ENCODE measurements around the gene ADGRE2.

ADGRE2 gene

GRCh38 chr19:14731200-14731599 lies 47.2 kb downstream of the ADGRE2 start:
- DNase-seq = no peak

- DNase-seq = no peak
Measured at GRCh38 chr19:14728595-14728994, 49.8 kb downstream of the ADGRE2 start.

- DNase-seq = no peak
Measured at GRCh38 chr19:14722127-14722526, 56.2 kb downstream of the ADGRE2 start.

GRCh38 chr19:14719162-14719561 lies 59.2 kb downstream of the ADGRE2 start:
- no peak for DNase-seq

GRCh38 chr19:14718522-14719116 lies 59.7 kb downstream of the ADGRE2 start:
- DNase-seq = no peak

GRCh38 chr19:14715841-14716240 lies 62.5 kb downstream of the ADGRE2 start:
- no peak for DNase-seq

- no peak for DNase-seq
Measured at GRCh38 chr19:14704450-14704849, 73.9 kb downstream of the ADGRE2 start.

DNA sequence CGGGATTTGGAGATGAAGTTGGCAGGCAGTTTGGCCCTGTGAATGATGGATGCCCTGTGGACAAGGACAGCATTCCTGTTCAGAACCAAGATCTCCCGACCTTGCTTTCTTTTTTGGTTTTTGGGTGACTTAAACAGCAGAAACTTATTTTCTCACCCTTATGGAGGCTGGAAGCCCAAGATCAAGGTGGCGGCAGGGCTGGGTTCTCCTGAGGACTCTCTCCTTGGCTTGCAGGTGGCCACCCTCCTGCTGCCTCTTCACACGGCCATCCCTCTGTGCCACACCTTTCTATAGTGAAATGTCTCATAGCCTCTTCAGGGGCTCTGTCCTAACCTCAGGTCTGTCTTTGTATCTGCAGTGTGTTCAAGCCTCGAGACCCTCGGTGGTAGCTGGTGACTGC lies 74.5 kb downstream of the ADGRE2 start:
- DNase-seq = no peak

GRCh38 chr19:14700711-14701375 lies 77.5 kb downstream of the ADGRE2 start:
- DNase-seq = no peak

DNA sequence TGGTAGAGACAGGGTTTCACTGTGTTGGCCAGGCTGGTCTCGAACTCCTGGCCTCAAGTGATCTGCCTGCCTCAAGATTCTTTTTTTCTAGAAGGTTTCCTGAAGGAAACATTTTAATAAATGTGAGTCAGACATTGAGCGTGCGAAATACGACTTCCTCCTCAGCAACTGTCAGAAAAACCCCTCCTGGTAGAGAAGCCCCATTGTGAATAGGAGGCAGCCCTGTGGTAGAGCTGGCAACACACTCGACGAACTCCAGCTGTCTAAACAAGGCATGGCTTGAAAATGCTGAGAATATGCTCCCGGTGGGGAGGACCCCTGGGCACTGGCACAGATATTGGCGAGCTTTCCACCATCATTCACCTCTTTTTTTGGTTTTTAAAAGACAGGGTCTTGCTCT lies 78.7 kb downstream of the ADGRE2 start:
- DNase-seq = no peak

GRCh38 chr19:14695471-14695870 lies 82.9 kb downstream of the ADGRE2 start:
- no peak for DNase-seq

DNA sequence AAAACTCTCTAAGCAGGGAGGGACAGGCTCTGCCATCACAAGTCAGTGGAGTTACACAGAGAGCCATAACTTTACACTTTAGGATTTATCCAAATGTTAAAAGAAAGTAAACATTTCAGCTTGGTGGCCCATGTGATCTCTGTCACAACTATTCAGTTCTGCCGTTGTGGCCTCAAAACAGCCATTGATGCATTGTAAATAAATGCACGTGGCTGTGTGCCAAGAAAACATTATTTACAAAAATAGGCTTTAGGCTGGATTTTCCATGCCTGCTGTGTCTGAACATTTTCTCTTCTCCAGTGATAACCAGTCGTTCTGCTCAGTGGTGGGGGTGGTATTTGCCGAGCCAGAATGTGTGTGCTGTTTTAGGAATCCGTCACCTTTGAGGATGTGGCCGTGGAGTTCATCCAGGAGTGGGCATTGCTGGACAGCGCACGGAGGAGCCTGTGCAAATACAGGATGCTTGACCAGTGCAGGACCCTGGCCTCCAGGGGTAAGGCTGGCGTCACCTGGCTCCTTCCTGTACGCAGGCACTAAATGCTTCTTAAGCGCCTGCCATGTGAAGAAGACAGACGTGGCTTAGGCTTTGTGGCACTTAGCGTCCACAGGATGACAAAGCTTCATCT lies 83.6 kb downstream of the ADGRE2 start:
- DNase-seq = no peak

GRCh38 chr19:14689598-14690503 lies 88.5 kb downstream of the ADGRE2 start, which contains the start of gene ZNF333:
ZNF333 (plus strand) TSS chr19:14690048; CDS start chr19:14693492, 3,444 bp downstream.
- peak; percentile 95 for DNase-seq

- DNase-seq = peak; percentile 44
Measured at GRCh38 chr19:14686411-14686810, 91.9 kb downstream of the ADGRE2 start.

GRCh38 chr19:14683439-14683838 lies 94.9 kb downstream of the ADGRE2 start:
- DNase-seq = peak; percentile 97

All from inflammatory macrophage treated with lipopolysaccharide for 4 hours (primary cell).